Activated naive CD4-positive, alpha-beta T cell treated with anti-CD3 and anti-CD28 coated beads, Interleukin-2, amount 50 U/mL, for 16 hours (primary cell): ENCODE measurements around the gene WRAP73.
A peak's percentile ranks its signal among the peaks of the same experiment; 100 is the strongest.

Source experiments
- DNase-seq: peaks from one replicate; pipeline ENCODE4 v3.0.0-alpha.2; 2020

WRAP73 gene, protein sequence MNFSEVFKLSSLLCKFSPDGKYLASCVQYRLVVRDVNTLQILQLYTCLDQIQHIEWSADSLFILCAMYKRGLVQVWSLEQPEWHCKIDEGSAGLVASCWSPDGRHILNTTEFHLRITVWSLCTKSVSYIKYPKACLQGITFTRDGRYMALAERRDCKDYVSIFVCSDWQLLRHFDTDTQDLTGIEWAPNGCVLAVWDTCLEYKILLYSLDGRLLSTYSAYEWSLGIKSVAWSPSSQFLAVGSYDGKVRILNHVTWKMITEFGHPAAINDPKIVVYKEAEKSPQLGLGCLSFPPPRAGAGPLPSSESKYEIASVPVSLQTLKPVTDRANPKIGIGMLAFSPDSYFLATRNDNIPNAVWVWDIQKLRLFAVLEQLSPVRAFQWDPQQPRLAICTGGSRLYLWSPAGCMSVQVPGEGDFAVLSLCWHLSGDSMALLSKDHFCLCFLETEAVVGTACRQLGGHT

DNA sequence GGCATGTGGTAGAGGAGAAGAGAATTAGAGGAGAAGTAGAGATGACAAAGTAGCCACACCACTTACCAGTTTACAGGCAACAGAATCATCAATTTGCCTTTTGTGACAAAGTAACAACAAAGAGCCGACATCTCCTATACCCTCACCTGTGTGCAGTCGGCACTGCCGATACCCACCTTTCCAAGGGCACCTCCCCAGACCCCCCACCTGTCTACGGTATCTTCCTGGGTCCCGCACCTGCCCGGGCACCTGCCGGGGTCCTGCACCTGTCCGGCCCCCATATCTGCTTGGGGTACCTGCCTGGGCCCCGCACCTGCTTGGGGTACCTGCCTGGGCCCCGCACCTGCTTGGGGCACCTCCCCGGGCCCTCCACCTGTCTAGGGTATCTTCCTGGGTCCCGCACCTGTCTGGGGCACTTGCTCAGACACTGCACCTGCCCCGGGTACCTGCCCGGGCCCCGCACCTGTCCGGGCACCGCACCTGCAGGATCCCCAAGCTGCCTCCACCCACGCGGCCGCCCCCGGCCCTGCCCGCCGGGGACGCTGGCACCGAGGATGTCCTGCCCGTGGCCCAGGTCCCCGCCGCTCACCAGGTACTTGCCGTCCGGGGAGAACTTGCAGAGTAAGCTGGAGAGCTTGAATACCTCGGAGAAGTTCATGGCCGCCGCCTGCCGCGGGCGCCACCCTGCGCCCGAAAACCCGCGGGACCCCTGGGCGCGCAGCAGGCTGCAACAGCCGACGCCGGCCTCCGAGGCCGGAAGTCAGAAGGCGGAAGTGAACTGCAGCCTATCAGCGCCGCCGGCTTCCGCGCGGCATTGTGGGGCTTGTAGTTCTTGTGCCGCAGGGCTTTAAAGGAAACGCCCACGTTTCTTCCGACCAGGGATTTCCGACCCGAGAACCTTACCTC is at the start of gene WRAP73:
WRAP73 (minus strand) TSS at position 762 of the 906 bp plus-strand sequence; CDS start at position 658, 104 bp downstream.
- DNase-seq: peak; percentile 91

DNA sequence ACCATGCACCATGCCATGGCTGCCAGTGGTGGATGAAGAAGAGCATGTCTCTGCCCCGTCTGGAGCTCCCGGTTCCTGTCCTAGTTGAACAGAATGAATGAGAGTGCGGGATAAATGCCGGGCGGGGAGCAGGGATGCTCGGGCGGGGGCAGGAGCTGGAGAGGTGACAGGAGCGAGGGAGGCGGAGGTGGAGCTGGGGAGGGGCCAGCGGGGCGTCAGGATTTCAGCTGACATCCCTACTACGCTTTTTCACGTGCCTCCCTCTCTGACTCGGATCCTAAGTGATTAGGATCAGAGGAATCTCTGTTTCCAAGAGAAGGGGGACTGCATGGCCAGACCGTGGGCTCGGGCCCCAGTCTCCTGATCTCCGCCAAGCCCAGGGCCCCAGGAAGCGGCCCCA is 49.7 kb upstream of the WRAP73 start:
- no peak for DNase-seq

DNA sequence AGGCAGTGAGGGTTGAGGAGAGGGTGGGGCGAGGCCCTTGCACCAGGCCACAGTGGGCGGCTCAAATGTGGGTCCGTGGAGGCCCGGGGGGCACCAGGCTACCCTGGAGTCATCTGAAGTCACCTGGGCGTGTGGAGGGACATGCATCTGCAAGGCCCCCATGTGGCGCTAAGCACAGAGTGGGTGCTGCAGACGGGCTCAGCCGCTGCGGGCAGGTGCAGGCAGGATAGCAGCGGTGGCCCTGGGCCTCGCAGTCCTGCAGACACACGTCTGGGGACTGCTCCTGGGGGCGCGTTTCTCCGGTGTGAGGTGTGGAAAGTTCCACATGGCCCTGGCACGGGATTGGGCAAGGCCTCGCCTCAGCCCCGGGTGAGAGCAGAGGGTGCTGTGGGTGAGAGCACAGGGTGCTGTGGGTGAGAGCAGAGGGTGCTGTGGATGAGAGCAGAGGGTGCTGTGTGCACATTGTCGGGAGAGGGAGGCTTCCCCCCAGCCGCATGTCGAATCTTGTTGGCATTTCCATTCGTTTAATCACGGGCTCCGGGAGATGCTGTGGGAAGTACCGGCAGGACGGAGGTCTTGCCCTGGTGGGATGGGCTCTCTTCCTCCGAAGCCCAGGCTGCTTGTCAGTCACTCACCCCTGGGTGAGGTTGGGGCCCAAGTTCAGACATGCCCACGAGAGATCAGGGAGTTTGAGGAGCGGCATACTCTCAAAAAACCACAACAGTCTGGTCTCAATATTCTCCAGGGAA is 48.9 kb upstream of the WRAP73 start:
- no peak for DNase-seq

DNA sequence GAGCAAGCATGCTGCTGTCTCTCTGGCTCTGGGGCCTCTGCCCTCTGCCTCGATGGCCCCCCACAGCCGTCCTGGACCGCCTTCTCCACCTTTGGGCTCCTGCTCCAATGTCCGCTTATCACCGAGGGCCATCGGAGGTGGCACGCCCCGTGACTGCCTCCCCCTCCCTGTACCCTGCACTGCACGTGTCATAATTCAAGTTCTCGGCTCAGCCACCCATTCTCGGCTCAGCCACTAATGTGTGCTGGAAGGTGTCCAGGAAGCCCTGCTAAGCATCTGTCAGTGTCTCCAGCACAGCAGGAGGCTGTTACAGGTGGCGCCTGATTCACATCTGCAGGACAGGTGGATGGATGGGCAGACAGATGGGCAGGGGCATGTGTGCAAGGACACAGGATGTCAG is 47.9 kb upstream of the WRAP73 start:
- no peak for DNase-seq

DNA sequence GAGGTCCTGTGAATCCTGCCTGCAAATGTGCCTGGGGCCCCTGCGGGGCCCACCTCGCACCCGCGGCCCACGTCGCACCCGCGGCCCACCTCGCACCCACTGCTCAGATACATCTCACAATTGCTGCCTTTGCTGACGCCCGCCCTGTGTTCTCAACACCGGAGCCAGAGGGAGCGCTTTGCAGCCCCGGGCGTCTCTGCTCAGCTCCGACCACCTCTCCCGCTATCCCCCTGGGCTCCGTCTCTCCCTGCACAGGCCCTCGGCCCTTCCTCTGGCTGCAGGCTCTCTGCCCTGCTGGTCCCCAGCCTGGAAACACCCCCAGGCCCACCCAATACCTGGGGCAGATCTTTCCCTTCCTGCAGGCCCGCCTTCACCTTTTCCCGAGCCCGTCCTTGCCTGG is 47.2 kb upstream of the WRAP73 start:
- DNase-seq: no peak

DNA sequence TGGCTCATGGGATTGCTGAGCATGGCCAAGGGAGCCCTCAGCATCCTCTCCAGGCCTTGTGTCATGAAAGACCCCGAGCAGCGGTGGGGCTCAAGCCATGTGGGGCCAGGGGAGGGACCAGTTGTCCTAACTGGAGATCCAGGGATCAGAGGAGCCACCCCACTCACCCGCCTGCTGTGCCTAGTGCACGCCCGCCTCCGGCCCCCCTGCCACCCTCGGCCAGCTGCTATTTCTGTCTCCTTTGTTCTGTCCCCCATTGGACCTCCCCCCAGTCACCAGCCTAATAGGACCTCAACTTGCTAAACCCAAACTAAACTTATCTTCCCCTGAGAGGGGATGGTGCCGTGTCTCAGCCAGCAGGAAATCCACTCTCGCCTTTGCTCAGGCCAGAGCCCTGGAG is 46.8 kb upstream of the WRAP73 start:
- DNase-seq: no peak

DNA sequence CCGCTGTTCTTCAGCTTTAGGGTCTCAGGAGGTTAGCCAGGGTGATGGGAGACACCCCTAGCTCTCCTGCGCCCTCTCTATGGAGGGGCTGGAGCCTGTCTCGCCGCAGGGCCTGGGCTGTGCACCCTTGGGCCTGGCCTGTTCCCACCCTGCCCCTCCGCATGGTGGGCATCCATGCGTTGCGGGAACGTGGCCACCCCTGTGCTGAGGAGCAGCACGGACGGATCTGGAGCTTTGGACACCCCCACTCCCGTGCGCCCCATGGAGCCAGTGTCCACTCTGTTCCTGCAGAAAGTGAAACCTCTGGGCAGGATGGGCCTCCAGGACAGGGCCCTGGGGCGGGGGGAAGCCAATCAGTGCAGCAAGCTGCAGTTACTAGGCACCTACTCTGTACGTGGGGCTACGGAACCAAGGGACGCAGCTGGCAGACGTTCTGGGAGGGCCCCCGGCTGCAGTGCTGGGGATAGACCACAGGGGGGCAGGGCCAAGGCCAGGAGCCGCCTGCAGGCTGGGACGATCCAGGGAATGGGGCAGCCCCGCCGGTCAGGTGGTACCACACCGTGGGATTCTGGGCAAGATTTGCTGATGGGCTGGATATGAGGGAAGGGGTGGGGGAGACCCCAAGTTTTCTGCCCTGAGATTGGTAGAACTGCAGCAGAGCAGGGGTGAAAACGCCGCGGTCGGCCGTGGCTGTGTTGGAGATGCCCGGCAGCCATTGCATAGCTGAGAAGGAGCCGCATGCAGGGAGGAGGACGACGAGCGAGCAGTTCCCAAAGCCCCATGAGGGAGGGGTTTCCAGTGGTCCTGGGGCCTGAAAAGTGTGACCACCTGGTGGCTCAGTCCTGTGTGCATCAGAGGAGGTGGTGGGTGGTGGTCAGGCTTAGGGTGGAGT is 45.7 kb upstream of the WRAP73 start:
- peak; percentile 41 for DNase-seq

DNA sequence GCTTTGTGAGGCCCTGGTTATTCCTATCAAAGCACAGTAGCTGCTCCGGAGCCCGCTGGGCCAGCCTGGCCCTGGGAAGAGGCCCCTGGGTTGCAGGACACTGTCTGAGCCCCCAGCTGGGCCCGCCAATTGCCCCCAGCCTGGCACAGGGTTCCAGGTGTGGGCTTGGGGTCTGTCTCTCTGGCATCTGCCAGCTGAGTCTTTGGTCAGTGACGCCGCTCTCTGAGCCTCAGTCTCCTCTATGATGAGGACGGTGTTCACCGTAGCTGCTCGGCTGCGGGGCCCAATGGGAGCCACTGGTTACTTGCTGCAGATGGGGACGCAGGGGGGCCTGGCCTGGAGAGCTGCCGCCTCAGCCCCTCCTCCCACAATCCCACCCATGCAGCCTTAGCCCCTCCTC is 43.4 kb upstream of the WRAP73 start:
- DNase-seq: no peak

DNA sequence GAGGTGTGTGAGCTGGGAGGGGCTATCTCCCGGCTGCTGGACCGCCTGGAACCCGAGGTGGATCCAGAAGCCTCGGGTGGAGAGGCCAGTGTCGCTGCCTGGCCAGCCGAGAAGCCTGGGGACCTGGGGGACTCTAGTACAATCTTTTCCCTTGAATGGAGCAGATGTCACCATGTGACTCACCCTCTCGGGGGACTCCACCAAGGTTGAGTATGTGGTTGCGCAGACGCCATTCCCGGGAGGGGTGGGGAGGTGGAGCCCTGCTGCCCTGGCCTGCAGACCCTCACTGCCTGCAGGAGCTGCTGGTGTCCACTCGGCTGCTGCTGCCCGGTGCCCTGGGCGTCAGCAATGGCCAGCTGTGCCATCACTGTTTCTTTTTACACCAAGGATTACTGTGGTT is 42.7 kb upstream of the WRAP73 start:
- DNase-seq: no peak

DNA sequence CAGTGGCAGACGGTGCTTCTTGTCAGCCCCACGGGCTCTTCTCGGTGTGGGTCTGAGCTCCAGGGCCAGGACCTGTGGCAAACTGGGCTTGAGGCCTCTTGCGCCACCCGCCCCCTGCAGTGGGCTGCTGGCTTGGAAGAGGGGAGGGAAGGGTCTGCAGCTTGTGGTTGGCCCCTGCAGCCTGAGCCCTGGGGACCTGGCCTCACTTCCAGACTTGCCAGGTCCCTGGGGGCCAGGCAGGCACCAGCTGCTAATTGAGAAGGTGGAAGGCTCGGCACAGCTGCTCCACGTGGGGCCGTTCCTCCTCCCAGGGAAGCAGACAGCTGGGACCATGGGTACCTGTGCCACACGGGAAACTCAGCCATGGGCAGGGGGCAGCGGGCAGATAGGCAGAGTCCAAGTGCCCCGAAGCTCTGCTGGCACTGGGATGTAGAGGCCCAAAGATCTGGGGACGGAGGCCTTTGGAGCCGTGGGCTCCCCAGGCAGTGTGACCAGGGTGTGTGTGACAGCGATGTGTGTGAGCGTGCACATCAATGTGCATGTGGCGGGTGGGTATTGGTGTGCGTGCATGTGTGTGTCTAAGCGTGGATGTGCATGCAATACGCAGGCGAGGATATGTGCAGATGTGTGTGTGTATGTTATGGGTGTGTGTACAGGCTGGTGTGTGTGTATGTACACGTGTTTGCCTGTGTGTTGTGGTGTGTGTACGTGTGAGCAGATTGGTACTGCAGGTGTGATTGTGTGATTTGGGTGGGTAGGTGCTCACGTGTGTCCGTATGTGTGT is 41.7 kb upstream of the WRAP73 start:
- DNase-seq: no peak

DNA sequence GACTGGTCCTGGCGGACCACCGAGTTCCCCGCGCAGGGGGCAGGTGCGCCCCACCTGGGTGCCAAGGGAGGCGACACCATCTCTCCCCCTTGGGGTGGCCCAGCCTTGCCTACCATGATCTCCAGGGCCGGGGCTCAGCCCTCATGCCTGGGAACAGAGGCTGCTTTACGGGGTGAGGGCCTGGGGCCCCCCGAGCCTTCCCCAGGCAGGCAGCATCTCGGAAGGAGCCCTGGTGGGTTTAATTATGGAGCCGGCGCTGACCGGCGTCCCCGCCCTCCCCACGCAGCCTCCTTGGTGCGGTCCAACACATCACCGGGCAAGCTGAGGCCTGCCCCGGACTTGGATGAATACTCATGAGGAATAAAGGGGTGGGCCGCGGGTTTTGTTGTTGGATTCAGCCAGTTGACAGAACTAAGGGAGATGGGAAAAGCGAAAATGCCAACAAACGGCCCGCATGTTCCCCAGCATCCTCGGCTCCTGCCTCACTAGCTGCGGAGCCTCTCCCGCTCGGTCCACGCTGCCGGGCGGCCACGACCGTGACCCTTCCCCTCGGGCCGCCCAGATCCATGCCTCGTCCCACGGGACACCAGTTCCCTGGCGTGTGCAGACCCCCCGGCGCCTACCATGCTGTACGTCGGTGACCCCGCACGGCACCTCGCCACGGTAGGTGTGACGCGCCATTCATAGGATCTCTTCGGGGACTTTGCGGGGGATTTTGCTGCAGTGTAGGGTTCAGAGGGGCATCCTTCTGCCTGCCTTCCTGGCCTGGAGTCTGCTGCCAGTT is 40.6 kb upstream of the WRAP73 start:
- DNase-seq: no peak

DNA sequence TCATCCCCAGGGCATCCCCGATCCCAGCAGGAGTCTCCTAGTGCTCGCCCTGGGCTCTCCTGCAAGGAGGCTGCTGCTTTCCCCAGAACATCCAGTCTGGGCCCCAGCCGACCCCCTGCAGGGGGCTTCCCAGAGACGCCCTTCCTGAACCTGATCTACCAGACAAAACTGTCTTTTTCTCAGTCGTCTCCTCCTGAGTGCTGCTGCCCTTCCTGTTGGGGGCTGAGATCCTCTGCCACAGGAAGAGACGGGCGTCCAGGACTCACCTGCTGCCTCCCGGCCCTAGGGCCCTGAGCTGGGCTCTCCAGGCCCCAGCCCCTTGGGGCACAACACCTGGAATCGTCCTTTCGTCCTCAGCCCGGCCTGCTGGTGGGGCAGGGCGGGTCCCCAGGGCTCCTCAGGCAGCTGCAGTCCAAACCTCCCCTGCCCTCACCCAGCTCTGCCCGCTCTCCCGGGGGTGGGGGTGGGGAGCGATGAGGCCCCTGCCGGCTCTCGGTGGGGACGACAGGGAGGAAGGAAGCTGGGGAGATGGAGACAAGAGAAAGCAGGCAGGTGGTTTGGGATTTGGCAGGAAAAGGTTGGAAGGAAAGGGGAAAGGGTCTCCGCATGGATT is 39.3 kb upstream of the WRAP73 start:
- DNase-seq: no peak

DNA sequence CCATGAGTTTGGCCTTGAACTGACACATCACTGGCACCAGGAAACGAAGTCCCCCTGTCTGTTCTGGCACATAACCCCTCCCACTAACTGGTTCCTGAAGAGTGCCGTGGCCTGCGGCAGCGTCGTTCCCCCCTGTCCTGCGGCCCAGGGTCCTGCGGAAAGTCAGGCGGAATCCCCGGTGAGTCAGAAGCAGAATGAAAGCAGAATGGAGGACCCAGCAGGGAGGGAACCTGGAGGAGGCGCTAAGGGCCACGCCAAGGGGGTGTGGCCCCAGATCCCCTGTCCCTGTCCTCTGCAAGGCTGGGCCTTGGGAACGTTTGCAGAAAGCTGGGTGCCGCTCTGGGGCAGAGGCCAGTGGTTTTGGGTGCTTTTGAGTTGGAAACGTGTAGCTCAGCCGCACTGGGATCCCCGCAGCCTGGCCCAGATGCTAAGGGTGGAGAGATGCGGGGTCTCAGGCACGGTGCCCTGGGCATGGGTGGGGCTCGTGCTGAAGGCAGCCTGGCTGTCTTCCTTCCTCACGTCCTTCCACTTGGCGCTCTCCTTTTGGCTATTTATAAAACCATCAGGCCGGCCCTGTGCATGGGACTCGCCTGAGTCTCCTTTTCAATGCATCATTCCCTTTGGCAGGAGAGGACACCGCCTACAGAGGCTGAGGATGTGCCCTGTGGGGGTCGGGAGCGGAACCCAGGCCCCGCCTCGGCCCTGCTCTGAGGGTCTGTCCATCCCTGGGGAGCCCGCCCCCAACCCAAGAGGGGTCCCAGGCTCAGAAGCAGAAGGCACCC is 38.6 kb upstream of the WRAP73 start:
- DNase-seq: no peak

DNA sequence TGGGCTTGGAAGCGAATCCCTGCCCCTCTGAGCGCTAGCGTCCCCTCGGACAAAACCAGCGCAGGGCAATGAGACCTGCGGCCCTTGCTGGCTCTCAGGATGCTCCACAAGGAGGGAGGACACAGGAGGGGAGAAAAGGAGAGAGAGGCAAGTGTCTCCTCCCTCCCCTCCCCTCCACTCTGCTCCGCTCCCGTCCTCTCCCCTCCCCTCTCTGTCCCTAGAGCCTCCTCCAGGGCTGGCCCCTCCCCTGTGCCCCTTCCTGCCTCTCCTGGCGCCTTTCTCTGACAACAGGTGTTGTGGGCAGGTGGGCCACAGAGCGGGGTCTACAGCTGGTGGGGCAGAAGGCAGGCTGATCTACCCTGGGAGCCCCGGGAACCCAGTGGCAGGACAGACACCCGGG is 37.6 kb upstream of the WRAP73 start:
- DNase-seq: no peak

DNA sequence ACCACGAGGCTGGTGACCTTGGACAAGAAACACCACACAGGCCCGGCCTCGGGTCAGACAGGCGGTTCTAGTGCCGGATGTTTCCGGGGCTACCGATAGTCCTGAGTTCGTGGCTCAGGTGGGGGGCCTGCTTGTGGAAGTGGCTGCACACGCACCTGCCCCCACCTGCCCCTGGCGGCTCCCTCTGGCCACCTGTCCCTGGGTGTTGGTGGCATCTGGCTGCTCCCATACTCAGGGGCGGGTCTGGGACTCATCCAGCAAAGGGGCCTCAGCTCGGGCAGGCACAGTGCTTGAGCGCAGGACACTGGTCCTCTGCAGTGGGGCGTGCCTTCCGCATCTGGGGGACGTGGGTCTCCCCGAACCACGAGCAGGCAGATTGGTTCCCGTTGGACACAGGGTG is 36.0 kb upstream of the WRAP73 start:
- DNase-seq: no peak

DNA sequence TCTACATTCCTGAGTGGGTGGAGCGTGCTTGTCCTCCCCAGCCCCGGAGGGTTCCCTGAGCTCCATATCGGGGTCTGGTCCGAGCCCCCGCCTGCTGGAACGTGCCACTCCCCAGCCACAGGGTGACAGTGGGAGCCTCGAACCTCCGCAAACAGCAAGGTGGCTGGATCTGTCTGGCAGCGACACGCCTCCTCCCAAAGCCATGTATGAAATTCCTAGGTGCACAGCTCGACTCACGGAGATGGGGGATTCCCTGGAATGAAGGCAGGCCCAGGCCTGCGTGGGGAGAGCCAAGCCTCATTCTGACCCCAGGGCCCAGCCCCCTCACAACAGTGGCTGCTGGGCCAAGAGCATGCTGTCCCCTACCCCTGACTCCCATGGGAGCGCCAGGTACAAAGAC is 35.3 kb upstream of the WRAP73 start:
- DNase-seq: no peak

DNA sequence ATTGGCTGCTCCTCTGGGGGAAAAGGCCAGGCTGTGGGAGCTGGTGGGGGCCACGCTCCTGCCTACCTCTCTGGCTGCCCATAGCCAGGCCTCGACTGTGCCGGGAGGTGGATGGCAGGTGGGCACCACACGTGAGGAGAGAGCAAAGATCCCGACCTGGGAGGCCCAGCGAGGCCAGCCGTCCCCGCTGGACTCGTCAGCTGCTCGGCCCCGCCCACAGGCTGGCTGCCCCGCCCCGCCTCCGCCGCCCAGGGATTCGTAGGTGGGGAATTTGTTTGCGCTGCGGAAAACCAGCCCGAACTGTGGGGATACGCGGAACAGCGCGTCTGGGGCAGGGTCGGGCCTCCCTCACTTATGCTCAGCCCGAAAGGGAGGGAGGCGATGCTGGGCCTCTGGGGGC is 34.1 kb upstream of the WRAP73 start:
- DNase-seq: no peak

DNA sequence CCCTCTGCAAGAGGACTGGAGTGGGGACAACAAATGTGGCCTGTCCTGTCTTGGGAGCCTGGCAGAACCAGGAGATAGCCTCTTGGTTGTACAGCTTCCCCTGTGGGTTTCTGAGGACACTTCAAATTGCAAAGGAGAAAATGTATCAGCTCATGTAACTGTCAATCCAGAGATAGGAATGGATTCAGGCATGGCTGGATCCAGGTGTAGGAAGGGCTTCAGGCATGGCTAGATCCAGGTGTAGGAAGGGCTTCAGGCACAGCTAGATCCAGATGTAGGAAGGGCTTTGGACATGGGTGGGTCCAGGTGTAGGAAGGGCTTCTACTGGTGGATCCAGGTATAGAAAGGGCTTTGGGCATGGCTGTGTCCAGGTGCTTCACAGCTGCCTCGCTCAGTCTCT is 33.3 kb upstream of the WRAP73 start:
- no peak for DNase-seq
